Measurements from ENCODE around the gene CNGB1.
A peak's percentile ranks its signal among the peaks of the same experiment; 100 is the strongest.

Gene CNGB1

GRCh38 chr16:58000706-58001676, 30.1 kb upstream of the CNGB1 start, which contains the start of gene USB1:
USB1 (plus strand) TSS chr16:58001407; CDS start chr16:58001484, 77 bp downstream.
- Histone ChIP-seq H3K4me1 (peaks cover 5% of the 10 kb centered on the region; the same call in 1 of the 2 replicates), H3K27me3 (ENCODE audit: low read depth) (no peaks in the 10 kb centered on the region; the same call in 1 of the 2 replicates), H3K36me3 (replicated peaks) (peaks cover 26% of the 10 kb centered on the region), H3K9me3 (no peaks in the 10 kb centered on the region), H3K4me3 (peak within 1 kb of the TSS; percentile 81)
- peak; percentile 69 to 91 for DNase-seq (ENCODE audit: low spot score in 2 of 2)
- in situ Hi-C loops (cut with MboI; ENCODE audit: low sequenced_read_pairs): no loop called here

- Histone ChIP-seq H3K4me3 (peak within 1 kb of the TSS; percentile 81), H3K4me1 (peaks cover 5% of the 10 kb centered on the region; the same call in 1 of the 2 replicates), H3K36me3 (replicated peaks) (peaks cover 20% of the 10 kb centered on the region), H3K27me3 (ENCODE audit: low read depth) (no peaks in the 10 kb centered on the region; the same call in 1 of the 2 replicates), H3K9me3 (no peaks in the 10 kb centered on the region)
- DNase-seq (ENCODE audit: low spot score in 2 of 2): no peak
- in situ Hi-C loops (cut with MboI; ENCODE audit: low sequenced_read_pairs): no loop called here
These were observed 29.2 kb upstream of the CNGB1 start, which contains the start of gene ZNF319 for GRCh38 chr16:57999971-58000705. ZNF319 (minus strand) TSS chr16:58000672; CDS start chr16:57998265, 2,407 bp downstream.

DNA sequence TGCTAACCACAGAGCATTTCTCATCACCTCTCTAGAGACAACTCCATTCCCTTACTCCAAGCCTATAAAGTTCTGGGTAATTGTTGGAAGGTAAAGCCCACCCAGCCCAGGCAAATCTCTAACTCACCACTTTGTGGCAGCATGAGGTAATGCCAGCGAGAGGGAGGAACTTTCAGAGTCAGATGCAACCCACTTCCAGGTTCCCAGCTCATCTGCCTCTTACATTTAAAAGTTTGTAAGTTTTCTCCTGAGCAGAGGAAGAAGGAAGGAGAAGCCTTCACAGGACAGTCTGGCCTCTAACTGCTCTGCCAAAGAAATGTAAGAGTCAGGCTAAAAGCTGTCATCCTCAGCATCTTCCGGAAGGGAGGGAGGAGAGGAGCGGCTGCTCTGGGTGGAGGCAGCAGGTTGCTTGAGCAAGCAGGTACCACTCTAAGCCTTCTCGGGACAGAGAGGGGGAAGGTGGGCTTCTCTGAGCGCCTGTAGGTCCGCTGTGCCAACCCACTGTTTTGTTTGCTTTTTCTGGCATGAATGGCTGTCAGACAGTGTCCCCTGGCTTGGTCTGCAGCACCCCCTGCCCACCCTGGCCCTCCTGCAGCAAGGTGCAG, 28.5 kb upstream of the CNGB1 start:
- H3K27me3 ChIP-seq (ENCODE audit: low read depth): no peaks in the 10 kb centered on the region; the same call in 1 of the 2 replicates
- peaks cover 5% of the 10 kb centered on the region; the same call in 1 of the 2 replicates for H3K4me1 ChIP-seq
- peaks cover 13% of the 10 kb centered on the region for H3K36me3 ChIP-seq (replicated peaks)
- in situ Hi-C loops (cut with MboI; ENCODE audit: low sequenced_read_pairs): no loop called here
- peak overlapping the region; percentile 42 for H3K4me3 ChIP-seq
- no peaks in the 10 kb centered on the region; the same call in 1 of the 2 replicates for H3K9me3 ChIP-seq
- DNase-seq (ENCODE audit: low spot score in 2 of 2): peak; percentile 11 to 37

GRCh38 chr16:57998992-57999365, 28.1 kb upstream of the CNGB1 start:
- Histone ChIP-seq H3K4me3 (peak overlapping the region; percentile 42), H3K27me3 (ENCODE audit: low read depth) (no peaks in the 10 kb centered on the region; the same call in 1 of the 2 replicates), H3K9me3 (no peaks in the 10 kb centered on the region; the same call in 1 of the 2 replicates), H3K4me1 (peaks cover 5% of the 10 kb centered on the region; the same call in 1 of the 2 replicates), H3K36me3 (replicated peaks) (peaks cover 8% of the 10 kb centered on the region)
- in situ Hi-C loops (cut with MboI; ENCODE audit: low sequenced_read_pairs): no loop called here
- no peak for DNase-seq (ENCODE audit: low spot score in 2 of 2)

DNA sequence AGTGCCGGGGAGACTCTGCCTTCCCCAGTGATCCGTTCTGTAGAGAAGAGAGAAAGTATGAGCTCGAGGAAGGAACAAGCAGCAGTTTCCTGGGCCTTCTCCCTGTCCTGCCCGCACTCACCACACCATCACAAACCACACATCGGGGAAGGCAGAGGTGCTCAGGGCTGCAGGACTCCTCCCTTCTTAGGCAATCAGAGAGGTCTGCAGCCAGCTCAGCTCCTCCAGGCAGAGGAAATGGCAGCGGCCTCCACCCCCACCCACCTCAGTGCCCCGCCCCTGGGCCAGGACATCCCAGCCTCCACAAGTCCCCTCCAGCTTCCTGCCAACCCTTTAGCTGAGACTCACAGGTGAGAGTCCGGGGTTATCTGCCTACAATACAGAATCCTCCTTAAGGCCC, 27.6 kb upstream of the CNGB1 start:
- Histone ChIP-seq H3K4me1 (peaks cover 5% of the 10 kb centered on the region; the same call in 1 of the 2 replicates), H3K9me3 (no peaks in the 10 kb centered on the region; the same call in 1 of the 2 replicates), H3K4me3 (no peak overlapping the region), H3K27me3 (ENCODE audit: low read depth) (no peaks in the 10 kb centered on the region), H3K36me3 (replicated peaks) (peaks cover 6% of the 10 kb centered on the region)
- in situ Hi-C loops (cut with MboI; ENCODE audit: low sequenced_read_pairs): no loop called here
- no peak for DNase-seq (ENCODE audit: low spot score in 2 of 2)

GRCh38 chr16:57997528-57998265, 26.8 kb upstream of the CNGB1 start:
- no peaks in the 10 kb centered on the region for H3K27me3 ChIP-seq (ENCODE audit: low read depth)
- no peaks in the 10 kb centered on the region; the same call in 1 of the 2 replicates for H3K9me3 ChIP-seq
- H3K4me3 ChIP-seq: no peak overlapping the region
- in situ Hi-C loops (cut with MboI; ENCODE audit: low sequenced_read_pairs): no loop called here
- peaks cover 5% of the 10 kb centered on the region; the same call in 1 of the 2 replicates for H3K4me1 ChIP-seq
- peaks cover 6% of the 10 kb centered on the region; the same call in 1 of the 2 replicates for H3K36me3 ChIP-seq (replicated peaks)
- DNase-seq (ENCODE audit: low spot score in 2 of 2): no peak

DNA sequence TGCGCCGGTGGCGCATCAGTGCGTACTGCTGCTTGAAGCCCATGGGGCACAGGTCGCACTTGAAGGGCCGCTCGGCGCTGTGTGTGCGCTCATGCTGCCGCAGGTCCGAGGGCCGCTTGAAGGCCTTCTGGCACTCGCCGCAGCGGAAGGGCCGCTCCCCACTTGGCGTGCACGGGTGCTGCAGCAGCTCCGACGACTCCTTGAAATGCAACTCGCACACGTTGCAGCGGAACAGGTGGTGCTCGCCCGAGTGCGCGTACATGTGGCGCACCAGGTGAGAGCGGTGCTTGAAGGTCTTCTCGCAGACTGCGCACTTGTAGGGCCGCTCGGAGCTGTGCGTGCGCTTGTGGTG, 26.2 kb upstream of the CNGB1 start:
- Histone ChIP-seq H3K36me3 (replicated peaks) (0 out of 2 replicates have a peak, but pooled peaks cover 6% of the 10 kb centered on the region), H3K4me1 (peaks cover 5% of the 10 kb centered on the region; the same call in 1 of the 2 replicates), H3K4me3 (no peak overlapping the region), H3K27me3 (ENCODE audit: low read depth) (no peaks in the 10 kb centered on the region), H3K9me3 (no peaks in the 10 kb centered on the region; the same call in 1 of the 2 replicates)
- in situ Hi-C loops (cut with MboI; ENCODE audit: low sequenced_read_pairs): no loop called here
- DNase-seq (ENCODE audit: low spot score in 2 of 2): no peak

DNA sequence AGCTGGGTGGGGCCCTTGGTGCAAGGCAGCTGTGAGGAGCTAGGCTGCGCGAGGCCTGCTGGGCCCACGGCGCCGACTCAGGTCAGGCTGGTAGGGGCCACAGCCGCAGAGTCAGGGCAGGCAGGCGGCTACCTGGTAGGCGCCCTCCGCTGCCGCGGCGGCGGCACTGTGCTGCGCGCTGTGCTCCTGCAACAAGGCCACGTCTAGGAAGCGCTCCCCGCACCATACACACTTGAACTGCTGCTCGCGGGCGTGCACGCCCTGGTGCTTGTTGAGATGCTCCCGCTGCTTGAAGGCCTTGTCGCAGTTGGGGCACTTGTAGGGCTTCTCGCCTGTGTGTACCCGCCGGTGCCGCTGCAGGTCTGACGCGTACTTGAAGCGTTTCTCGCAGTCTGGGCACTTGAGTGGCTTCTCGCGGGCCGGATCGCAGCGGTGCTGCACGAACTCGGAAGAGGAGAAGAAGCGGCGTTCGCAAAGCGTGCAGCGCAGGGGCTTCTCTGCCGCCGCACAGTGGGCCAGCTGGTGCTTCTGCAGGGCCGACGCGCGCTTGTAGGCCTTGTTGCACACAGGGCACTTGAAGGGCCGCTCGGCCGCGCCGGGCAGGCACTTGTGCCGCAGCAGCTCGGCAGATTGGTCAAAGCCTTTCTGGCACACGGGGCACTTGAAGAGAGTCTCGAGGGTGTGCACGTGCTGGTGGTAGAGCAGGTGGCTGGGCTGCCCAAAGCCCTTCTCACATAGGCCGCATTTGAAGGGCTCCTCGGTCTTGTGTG, 25.7 kb upstream of the CNGB1 start:
- in situ Hi-C loops (cut with MboI; ENCODE audit: low sequenced_read_pairs): no loop called here
- H3K36me3 ChIP-seq (replicated peaks): 0 out of 2 replicates have a peak, but pooled peaks cover 6% of the 10 kb centered on the region
- no peak overlapping the region for H3K4me3 ChIP-seq

DNA sequence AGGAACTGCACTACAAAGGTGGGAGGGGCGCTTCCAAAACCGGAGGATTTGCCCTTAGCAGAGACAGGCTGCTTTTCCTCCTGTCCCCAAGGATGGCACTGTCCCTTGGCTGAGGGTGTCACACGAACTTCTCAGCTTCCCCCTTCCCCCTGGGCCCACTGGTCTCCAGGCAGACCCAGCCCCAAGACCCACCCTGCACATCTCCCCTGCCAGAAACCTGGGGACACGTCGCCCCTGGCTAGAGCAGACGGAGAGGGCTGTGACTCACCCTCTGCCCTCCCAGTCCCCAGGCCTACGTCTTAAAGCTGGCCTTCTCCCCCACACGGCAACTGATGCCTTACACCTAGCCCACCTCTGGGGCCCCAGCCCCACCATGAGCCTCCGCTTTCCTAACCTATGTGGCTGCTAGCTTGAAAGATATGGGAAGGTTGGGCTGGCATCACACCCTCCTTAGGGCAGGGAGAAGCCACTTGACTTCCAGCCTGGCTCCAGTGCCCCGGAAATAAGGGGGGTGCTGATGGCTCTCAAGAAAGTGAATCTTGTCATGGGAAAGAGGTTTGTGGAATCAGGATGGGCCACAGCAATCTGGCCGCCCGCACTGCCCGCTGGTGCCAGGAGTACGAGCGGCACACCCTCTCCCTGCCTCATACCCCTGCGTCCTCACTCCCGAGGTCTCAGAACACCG, 24.9 kb upstream of the CNGB1 start:
- in situ Hi-C loops (cut with MboI; ENCODE audit: low sequenced_read_pairs): no loop called here
- 0 out of 2 replicates have a peak, but pooled peaks cover 6% of the 10 kb centered on the region for H3K36me3 ChIP-seq (replicated peaks)

More for the DNA sequence above, 25.7 kb upstream of the CNGB1 start:
- Histone ChIP-seq H3K4me1 (peaks cover 5% of the 10 kb centered on the region; the same call in 1 of the 2 replicates), H3K27me3 (ENCODE audit: low read depth) (no peaks in the 10 kb centered on the region), H3K9me3 (no peaks in the 10 kb centered on the region; the same call in 1 of the 2 replicates)
- no peak for DNase-seq (ENCODE audit: low spot score in 2 of 2)

DNA sequence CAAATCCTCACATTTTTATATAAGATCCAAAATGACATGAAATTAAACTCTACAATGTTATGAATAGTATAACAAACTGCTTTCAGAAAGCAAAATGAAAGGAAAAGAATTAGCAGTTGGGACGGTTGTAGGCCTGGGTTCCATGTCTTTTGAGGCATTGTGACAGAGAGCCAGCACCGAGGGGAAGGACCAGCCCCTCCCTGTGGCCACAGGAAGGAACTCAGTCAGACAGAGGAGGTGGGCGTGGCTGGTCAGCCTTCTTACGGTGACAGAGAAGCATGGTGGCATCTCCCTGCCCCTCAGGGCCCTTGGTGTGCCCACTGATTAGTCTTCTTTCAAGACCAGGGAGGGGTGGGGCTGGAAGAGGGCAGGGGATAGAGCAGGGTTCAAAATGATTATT, 23.9 kb upstream of the CNGB1 start:
- peaks cover 5% of the 10 kb centered on the region; the same call in 1 of the 2 replicates for H3K4me1 ChIP-seq
- 0 out of 2 replicates have a peak, but pooled peaks cover 6% of the 10 kb centered on the region for H3K36me3 ChIP-seq (replicated peaks)
- no peaks in the 10 kb centered on the region for H3K27me3 ChIP-seq (ENCODE audit: low read depth)
- in situ Hi-C loops (cut with MboI; ENCODE audit: low sequenced_read_pairs): no loop called here
- no peaks in the 10 kb centered on the region; the same call in 1 of the 2 replicates for H3K9me3 ChIP-seq
- H3K4me3 ChIP-seq: no peak overlapping the region
- peak; percentile 43 to 81 for DNase-seq (ENCODE audit: low spot score in 2 of 2)

More for the DNA sequence above, 24.9 kb upstream of the CNGB1 start:
- Histone ChIP-seq H3K4me3 (no peak overlapping the region), H3K4me1 (peaks cover 5% of the 10 kb centered on the region; the same call in 1 of the 2 replicates), H3K27me3 (ENCODE audit: low read depth) (no peaks in the 10 kb centered on the region), H3K9me3 (no peaks in the 10 kb centered on the region; the same call in 1 of the 2 replicates)
- DNase-seq (ENCODE audit: low spot score in 2 of 2): no peak

- no peak overlapping the region for H3K4me3 ChIP-seq
- H3K9me3 ChIP-seq: no peaks in the 10 kb centered on the region; the same call in 1 of the 2 replicates
- DNase-seq (ENCODE audit: low spot score in 2 of 2): no peak
- in situ Hi-C loops (cut with MboI; ENCODE audit: low sequenced_read_pairs): no loop called here
- peaks cover 3% of the 10 kb centered on the region; the same call in 1 of the 2 replicates for H3K4me1 ChIP-seq
- H3K27me3 ChIP-seq (ENCODE audit: low read depth): no peaks in the 10 kb centered on the region
- 0 out of 2 replicates have a peak, but pooled peaks cover 6% of the 10 kb centered on the region for H3K36me3 ChIP-seq (replicated peaks)
These were observed 23.4 kb upstream of the CNGB1 start for GRCh38 chr16:57994361-57994760.

All from HAP-1 (cell line).